ENCODE results near the gene PRDM15. TPM values are rescaled to one million over a fixed set of nuclear protein-coding genes. Genes with fewer than 3 reads are reported as not detected.

Gene PRDM15
- polyA plus RNA-seq, 1 donor (not counting 4 experiments of a cell fraction or from before 2014, with no cell fraction given): 5.2 TPM

DNA sequence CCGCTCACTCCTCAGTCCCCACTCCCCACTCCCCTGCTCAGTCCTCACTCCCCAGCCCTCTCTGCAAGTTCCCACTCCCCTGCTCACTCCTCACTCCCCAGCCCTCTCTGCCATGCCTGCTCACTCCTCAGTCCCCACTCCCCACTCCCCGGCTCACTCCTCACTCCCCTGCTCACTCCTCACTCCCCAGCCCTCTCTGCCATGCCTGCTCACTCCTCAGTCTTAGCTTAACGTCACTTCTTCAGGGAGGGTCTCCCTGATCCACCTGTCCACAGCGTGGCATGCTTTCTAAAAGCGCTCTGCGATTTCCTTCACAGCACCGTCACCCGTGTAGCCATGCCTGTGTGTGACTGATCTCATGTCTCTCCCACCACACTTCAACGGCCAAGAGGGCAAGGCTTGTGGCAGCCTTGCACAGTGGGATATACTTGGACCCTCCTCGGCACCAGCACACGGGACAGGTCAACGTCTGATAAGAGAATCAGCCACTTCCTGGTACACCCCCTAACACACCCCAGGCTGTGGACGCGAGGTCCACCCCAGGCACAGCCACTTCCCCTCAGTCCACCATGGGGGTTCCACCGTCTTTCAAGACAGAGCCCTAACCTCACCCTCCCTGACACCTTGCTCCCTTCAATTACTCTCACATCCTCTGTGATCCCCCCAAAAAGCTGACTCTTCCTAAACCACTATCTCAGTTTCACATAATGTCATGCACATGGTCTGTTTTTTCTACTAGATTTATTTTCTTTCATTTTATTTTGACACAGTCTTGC is 14.0 kb downstream of the PRDM15 start:
- H3K27ac ChIP-seq (ENCODE audit: control insufficient read depth, insufficient read depth, low read length): no peak overlapping the region
- H3K4me2 ChIP-seq (ENCODE audit: control insufficient read depth, extremely low read depth, insufficient read depth, low read depth, low read length): no peak overlapping the region
- no peak overlapping the region for H3K4me3 ChIP-seq (ENCODE audit: control insufficient read depth in 2 of 3, extremely low read depth in 1 of 3, insufficient read depth in 2 of 3, low read depth in 1 of 3, low read length in 3 of 3)
- FAIRE-seq (no peak), DNase-seq (ENCODE audit: low read depth, low spot score) (no peak)
- H3K9me3 ChIP-seq (ENCODE audit: control insufficient read depth, low read depth, low read length): no peaks in the 10 kb centered on the region
- H3K4me1 ChIP-seq (ENCODE audit: control insufficient read depth, extremely low read depth, insufficient read depth, low read length): no peaks in the 10 kb centered on the region
- no peak overlapping the region for H2AFZ ChIP-seq (ENCODE audit: control insufficient read depth, low read length)
- peaks cover 0 to 1% of the 10 kb centered on the region in 2 experiments for H3K36me3 ChIP-seq (ENCODE audit: control insufficient read depth in 2 of 2, extremely low read depth in 1 of 2, insufficient read depth in 2 of 2, low read length in 2 of 2)
- dilution Hi-C loops (cut with MboI; ENCODE audit: extremely low pct_ligation_motif_present, low sequenced_read_pairs): no loop called here
- no peak for TF ChIP-seq EZH2 (IDR thresholded peaks at IDR 0.05; ENCODE audit: low read length)
- TF ChIP-seq, protein P1, sequence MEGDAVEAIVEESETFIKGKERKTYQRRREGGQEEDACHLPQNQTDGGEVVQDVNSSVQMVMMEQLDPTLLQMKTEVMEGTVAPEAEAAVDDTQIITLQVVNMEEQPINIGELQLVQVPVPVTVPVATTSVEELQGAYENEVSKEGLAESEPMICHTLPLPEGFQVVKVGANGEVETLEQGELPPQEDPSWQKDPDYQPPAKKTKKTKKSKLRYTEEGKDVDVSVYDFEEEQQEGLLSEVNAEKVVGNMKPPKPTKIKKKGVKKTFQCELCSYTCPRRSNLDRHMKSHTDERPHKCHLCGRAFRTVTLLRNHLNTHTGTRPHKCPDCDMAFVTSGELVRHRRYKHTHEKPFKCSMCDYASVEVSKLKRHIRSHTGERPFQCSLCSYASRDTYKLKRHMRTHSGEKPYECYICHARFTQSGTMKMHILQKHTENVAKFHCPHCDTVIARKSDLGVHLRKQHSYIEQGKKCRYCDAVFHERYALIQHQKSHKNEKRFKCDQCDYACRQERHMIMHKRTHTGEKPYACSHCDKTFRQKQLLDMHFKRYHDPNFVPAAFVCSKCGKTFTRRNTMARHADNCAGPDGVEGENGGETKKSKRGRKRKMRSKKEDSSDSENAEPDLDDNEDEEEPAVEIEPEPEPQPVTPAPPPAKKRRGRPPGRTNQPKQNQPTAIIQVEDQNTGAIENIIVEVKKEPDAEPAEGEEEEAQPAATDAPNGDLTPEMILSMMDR (optimal IDR thresholded peaks at IDR 0.05 in 1 of 3, IDR thresholded peaks at IDR 0.05 in 1 of 3, conservative IDR thresholded peaks at IDR 0.05 in 1 of 3; ENCODE audit: extremely low read depth in 1 of 3, insufficient read depth in 2 of 3, low read length in 3 of 3): no peak
- peaks cover 3% of the 10 kb centered on the region for H4K20me1 ChIP-seq (ENCODE audit: control insufficient read depth, extremely low read depth, insufficient read depth, low read length)
- H3K9me1 ChIP-seq (ENCODE audit: control insufficient read depth, extremely low read depth, insufficient read depth, low read length): no peaks in the 10 kb centered on the region
- H3K9ac ChIP-seq (ENCODE audit: control insufficient read depth, extremely low read depth, insufficient read depth, low read length): no peak overlapping the region
- H3K27me3 ChIP-seq (ENCODE audit: control insufficient read depth, extremely low read depth, insufficient read depth, low read length): no peaks in the 10 kb centered on the region
- peaks cover 10% of the 10 kb centered on the region for H3K79me2 ChIP-seq (ENCODE audit: control insufficient read depth, insufficient read depth, low read length)

DNA sequence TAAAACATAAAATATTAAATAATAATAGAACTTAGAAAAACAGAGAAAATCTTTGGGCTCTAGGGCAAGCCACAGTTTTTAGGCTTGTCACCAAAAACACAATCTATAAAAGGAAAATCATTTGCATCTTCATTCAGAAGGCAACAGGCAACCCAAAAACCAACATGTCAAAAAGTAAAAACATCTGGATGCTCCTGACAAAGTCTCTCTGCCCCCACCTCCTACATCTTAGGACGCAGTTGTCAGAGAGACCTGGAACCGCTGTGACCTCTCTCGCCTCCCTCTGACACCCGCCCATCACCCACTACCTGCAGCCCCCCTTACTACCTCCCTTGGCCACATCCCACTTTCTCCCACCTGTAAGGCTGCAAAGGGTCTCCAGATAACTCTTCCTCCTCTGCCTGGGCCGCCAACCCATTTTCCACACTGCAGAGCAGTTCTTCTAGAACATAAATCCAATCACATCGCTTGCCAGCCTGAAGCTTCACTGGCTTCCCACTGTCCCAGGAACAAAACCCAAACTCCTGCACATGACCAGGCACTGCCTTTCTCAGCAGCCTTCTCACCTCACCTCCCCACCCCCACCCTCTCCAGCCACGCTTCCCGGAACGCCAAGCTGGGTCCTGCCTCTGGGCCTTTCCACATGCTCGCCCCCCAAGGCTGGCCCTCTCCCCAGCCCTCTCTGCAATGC is 14.7 kb downstream of the PRDM15 start:
- H2AFZ ChIP-seq (ENCODE audit: control insufficient read depth, low read length): no peak overlapping the region
- no peak overlapping the region for H3K27ac ChIP-seq (ENCODE audit: control insufficient read depth, insufficient read depth, low read length)
- H3K4me2 ChIP-seq (ENCODE audit: control insufficient read depth, extremely low read depth, insufficient read depth, low read depth, low read length): no peak overlapping the region
- no peak overlapping the region for H3K9ac ChIP-seq (ENCODE audit: control insufficient read depth, extremely low read depth, insufficient read depth, low read length)
- H4K20me1 ChIP-seq (ENCODE audit: control insufficient read depth, extremely low read depth, insufficient read depth, low read length): peaks cover 3% of the 10 kb centered on the region
- no peak for DNase-seq (ENCODE audit: low read depth, low spot score)
- no peaks in the 10 kb centered on the region for H3K9me3 ChIP-seq (ENCODE audit: control insufficient read depth, low read depth, low read length)
- H3K79me2 ChIP-seq (ENCODE audit: control insufficient read depth, insufficient read depth, low read length): peaks cover 10% of the 10 kb centered on the region
- no peak overlapping the region for H3K4me3 ChIP-seq (ENCODE audit: control insufficient read depth in 2 of 3, extremely low read depth in 1 of 3, insufficient read depth in 2 of 3, low read depth in 1 of 3, low read length in 3 of 3)
- H3K36me3 ChIP-seq (ENCODE audit: control insufficient read depth in 2 of 2, extremely low read depth in 1 of 2, insufficient read depth in 2 of 2, low read length in 2 of 2): peaks cover 0 to 1% of the 10 kb centered on the region in 2 experiments
- H3K27me3 ChIP-seq (ENCODE audit: control insufficient read depth, extremely low read depth, insufficient read depth, low read length): no peaks in the 10 kb centered on the region
- no peak for TF ChIP-seq EZH2 (IDR thresholded peaks at IDR 0.05; ENCODE audit: low read length)
- TF ChIP-seq, protein P1 (optimal IDR thresholded peaks at IDR 0.05 in 1 of 3, IDR thresholded peaks at IDR 0.05 in 1 of 3, conservative IDR thresholded peaks at IDR 0.05 in 1 of 3; ENCODE audit: extremely low read depth in 1 of 3, insufficient read depth in 2 of 3, low read length in 3 of 3): no peak
- FAIRE-seq: no peak
- no peaks in the 10 kb centered on the region for H3K4me1 ChIP-seq (ENCODE audit: control insufficient read depth, extremely low read depth, insufficient read depth, low read length)
- dilution Hi-C loops (cut with MboI; ENCODE audit: extremely low pct_ligation_motif_present, low sequenced_read_pairs): no loop called here
- no peaks in the 10 kb centered on the region for H3K9me1 ChIP-seq (ENCODE audit: control insufficient read depth, extremely low read depth, insufficient read depth, low read length)
